GM18873 (cell line): ENCODE measurements around the gene HNRNPF.
"Not testable (repeated sequence)": the region's sequence is repeated elsewhere in the genome, so short reads cannot be mapped to it uniquely, and the experiment has no call there.

ENCODE experiments used
- ATAC-seq: cut with Tn5 transposase; IDR thresholded peaks from one replicate; pipeline ENCODE4 v1.9.1; 2021; ENCODE audit warnings: mild to moderate bottlenecking, moderate library complexity, moderate number of reproducible peaks; ENCODE audit not compliant: unreplicated experiment, low FRiP score

The HNRNPF gene

DNA sequence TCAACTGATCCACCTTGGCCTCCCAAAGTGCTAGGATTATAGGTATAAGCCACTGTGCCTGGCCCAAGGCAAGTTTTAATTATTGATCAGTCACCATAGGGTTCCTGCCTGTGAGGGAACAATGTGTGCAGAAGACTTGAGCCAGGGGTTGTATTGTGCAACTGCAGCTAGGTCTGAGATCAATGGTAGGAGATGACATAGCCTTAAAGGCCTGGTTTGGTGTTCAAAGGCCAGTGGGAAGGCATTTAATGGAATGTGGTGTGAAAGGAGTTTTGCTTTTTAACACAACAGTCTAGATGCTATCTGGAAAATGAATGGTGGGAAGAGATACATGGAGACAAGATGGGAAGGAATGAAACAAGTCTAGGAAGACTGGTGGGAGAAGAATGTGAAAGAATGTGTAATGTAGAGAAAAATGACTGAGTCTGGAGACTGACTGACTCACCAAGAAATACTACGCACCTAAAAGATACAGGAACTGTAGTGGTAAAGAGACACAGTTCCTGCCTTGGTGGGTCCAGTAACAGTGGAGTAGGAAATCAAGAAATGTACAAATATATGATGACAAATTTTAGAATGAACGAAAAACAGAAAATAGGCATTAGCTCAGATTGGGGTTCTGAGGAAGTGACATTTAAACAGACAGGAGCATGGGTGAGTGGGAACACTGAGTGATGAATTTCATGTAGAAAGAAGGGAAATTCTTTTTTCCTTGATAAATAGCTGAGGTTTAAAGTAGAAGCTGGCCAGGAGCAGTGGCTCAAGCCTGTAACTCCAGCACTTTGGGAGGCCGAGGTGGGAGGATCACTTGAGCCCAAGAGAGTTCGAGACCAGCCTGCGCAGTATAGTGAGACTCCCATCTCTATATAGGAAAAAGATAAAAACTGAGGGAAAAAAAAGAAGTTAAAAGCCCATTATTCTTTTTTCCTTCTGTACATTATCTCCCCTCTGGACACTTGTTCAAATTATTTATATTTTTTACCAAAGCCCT lies 9.4 kb downstream of the HNRNPF start:
- no peak for ATAC-seq

DNA sequence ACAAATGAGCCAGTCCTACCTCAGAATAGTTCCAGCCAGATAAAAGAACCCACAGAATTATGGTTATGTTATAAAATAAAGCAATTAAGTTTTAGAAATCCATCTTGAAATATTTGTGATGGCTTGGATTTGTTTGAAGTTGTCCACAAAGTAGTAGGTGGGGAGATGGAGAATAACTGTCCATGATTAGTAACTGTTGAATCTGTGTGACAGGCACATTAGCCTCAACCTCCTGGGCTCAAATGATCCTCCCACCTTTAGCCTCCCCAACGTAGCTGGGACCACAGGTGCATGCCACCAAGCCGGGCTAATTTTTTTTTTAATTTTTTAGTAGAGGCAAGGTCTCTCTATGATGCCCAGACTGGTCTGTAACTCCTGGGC lies 10.1 kb downstream of the HNRNPF start:
- no peak for ATAC-seq

DNA sequence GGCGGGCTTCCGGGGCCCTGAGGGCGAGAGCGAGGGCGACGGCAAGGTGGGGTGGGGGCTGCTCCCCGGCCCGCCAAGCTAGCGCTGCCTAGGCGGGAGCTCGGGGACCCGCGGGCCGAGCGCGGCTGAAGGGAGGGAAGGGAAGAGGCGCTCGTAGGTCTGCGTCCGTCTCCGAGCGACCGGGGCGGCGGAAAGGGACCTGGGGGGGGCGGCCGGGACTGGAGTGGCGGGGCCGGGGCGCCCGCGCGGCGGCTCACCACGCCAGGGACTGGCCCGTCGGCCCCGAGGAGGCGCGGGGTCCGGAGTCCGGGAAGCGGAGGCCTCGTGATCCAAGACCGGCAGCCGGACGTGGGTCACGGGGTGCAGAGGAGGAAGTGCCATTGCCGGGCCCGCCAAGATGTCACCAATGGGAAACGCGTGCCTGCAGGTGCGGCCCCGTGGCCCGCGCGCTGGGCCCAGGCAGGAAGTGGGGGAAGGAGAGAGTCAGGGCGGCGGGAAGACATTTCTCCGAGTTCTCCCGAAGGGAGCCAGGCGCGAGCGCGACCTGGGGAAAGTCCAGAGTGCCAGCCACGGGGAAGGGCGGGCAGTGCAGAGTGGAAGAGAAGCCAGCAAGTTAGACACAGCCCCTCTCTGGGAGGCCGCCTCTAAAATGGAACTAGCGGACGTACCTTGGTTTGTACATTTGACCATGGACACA lies 11.9 kb downstream of the HNRNPF start:
- peak; percentile 72 for ATAC-seq

DNA sequence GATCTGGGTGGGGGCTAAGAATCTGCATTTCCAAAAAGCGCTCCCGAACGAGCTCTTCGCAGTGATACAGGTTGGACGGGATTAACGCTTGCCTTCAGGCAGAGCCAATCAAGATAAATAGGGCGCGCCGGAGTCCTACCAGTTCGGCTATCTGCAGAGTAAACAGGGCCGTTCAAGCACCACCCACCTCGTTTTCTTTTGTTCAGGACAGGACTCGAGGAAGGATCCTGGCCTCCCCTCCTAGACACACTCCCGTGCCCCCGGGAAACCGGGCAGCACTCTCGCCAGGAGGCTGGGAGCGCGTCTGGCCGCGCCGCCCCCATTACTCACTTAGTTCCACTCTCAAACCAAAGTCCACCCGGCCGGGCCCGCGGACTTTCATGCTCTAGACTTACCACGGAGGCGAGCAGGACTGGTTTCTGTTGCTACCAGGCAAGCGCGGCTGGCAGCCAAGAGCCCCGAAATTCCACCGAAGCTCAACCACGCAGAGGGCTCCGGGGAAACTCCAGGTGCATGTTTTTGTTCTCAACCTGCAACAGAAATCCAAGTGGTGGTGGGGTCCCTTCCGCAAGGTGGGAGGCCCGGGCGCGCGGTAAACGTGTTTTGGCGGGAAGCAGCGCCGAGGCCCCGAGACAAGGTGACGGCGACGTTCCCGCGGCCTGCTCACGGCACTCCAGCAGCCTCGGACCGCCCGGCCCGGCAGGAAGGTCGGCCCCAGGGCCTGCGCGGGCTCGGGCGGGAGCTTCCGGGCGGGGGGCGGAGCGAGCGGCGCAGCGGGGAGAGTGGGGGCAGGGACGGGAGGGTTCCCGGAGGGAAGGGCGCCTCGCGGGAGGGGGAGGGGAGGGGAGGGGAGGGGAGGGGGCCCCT lies 12.7 kb downstream of the HNRNPF start:
- no peak for ATAC-seq

DNA sequence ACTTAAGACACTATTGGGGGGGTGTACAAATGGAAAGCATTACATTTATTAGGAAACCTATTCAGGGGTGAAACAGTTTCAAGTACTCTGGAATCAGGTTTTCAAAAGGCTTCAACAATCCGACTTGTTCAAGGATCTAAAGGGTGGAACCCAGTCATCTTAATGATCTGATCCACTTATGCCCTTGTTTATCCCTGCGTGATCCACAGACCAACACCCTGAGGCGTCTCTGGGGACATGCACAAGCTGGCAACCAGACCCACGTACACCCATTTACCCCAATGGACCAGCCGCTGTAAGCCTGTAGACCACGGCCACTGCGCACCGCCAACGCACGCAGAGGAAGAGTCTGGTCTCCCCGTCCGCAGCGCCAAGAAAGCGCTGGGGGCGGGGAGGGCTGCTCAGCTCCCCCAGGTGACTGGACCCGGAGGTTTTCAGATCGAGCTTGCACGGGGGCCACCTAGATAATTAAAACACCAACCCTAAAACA lies 13.4 kb downstream of the HNRNPF start:
- ATAC-seq = no peak

DNA sequence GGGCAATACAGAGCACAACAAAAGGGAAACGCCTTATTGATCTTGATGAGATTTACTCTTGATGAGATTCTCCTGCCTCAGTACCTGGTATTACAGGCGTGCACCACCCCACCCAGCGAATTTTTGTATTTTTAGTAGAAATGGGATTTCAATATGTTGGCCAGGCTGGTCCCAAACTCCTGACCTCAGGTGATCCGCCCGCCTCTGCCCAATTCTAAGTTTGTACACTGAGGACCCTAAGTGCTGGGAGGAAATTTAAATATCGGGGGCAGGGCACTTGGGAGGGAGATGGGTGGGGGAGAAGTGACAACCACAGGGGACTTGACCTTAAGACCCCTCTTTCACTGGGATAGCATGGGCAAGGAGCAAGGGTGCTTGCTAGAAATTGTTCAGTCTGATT lies 14.1 kb downstream of the HNRNPF start:
- no peak for ATAC-seq

DNA sequence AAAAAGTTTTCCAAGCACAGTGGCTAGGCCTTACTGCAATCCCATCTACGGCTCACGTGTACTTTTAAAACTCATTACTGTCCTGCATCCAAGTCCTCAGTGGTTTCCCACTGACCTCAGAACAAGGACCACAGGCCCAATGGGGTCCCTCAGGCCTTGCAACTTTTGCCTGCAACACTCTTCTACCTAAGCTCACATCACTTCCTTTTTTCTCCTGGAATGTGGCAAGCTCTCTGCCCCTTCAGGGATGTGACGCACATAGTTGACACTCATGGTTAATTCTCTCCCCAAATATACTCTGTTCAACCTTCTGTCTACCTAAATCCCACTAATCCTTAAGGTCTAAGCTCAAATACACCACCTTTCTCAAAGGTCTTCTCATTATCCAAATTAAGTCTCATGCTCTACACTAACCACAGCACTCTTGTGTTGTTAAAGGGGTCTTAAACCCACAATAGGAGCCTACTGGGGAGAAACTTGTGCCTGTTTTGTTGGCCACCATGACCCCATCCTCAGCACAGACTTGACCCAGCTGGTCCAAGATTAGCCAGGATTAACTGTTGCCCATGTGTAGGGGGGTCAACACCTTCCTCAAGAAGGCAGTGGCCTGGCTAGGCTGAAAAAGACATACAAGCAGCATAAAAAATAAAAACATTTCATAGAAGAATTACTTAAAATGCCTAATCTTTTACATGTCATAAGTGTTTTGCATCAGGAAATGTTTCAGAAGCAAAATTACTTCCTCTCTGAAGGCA lies 15.2 kb downstream of the HNRNPF start:
- ATAC-seq = no peak

DNA sequence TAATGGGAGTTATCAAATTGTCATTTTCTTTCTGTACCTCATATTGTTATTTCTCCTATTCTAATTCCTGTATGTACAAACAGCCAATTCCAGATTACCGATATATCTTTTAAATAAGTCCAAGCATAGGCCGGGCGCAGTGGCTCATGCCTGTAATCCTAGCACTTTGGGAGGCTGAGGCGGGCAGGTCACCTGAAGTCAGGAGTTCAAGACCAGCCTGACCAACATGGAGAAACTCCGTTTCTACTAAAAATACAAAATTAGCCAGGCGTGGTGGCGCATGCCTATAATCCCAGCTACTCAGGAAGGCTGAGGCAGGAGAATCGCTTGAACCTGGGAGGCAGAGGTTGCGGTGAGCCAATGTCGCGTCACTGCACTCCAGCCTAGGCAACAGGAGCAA lies 15.8 kb downstream of the HNRNPF start:
- ATAC-seq = not testable (repeated sequence)

DNA sequence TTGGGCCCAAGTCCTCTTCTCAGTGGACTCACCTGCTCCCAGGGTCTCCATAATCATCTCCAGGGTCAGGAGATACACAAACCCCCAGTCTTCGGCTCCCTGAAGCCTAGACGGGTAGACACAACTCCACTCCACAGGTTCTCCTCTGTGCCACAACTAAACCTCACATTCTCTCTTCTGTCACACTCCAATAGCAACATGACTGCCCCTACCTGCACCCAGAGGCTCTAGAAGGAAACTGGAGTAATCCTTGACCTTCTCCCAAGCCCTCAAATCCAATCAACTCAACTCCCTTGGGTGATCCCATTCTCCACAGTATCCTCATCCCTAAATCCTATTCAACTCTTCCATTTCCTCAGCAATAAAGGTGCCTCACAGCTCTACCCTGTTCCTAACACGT lies 16.2 kb downstream of the HNRNPF start:
- no peak for ATAC-seq

DNA sequence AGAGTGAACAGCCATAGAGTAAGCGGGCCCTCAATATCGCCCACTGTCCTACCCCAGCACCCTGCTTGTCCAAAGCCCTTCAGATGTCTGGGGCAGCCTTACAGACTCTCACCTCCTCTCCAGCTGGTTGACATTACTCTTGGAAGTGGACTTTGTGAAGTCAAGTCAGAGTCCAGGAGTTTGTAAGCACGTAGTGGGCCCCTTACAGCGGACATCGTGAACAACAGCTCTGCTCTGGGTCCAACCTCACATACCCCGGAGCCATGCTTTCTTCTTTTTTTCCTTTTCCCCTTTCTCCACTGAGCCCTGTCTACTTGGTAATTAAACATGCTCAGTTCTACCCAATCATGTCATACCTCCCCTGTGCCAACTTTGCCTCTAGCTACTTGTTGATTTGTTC lies 17.5 kb downstream of the HNRNPF start:
- no peak for ATAC-seq

DNA sequence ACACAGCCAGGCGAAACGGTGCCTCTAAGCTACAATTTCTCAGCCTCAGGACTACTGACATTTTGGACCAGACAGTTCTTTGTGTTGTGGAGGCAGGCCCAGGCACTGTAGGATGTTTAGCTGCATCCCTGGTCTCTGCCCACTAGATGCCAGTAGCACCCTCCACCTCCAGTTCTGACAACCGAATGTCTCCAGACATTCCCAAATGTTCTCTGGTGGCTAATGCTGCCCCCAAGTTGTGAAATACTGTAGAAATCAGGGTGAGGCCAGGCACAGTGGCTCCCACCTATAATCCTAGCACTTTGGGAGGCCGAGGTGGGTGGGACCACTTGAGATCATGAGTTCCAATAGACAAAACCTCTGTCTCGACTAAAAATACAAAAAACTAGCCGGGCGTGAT lies 18.2 kb downstream of the HNRNPF start:
- ATAC-seq = no peak

DNA sequence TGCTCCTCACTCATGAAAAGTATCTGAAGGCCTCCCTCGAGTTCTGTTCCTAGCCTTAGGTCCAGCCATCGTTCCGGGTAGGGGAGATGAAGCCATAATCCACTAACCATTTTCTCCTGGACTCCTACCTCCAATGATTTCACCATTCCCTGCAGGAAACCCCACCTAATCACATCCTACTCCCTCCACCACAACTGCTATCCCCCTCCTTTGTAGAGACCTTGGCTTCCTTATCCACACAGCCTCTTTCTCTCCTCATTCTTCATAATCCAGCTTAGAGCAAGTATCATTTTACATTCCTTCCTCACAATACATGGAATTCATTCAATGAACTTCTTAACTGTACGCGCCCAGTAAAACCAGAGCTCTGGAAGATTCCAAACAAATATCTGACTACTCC lies 18.7 kb downstream of the HNRNPF start:
- ATAC-seq = no peak

DNA sequence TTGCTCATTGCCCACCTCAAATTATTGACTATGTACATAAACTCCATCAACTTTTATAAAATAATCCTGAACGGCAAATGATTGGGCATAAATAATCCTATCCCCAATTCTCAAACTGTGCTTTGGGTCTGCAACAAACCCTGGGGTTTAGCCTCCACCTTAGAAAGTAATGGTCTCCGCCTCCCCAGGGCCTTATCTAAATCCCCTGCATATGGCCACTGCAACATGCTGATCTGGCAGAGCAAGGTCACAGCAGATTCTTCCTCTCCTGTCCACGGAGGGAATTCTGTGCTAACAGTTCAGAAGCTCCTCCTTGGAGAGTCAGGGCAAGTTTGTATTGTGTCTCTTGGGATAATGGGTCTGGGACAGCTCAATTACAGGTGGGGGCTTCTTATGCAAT lies 19.1 kb downstream of the HNRNPF start:
- ATAC-seq = no peak

DNA sequence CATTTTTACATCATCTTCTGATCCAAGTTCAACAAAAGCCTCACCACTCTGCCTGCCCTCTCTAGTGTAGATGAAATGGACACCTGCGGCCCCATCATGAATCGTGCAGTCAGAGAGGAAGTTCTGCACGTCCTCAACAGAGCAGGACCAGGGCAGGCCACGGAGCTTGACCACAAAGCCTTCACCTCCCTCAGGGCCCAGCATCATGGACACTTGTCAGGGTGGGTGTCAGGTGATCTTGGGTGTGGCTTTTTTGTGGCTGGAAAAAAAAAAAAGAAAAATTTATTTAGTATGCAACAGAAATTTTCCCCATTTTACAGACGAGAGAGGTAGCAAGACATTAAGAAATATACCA lies 21.3 kb downstream of the HNRNPF start:
- ATAC-seq = no peak

DNA sequence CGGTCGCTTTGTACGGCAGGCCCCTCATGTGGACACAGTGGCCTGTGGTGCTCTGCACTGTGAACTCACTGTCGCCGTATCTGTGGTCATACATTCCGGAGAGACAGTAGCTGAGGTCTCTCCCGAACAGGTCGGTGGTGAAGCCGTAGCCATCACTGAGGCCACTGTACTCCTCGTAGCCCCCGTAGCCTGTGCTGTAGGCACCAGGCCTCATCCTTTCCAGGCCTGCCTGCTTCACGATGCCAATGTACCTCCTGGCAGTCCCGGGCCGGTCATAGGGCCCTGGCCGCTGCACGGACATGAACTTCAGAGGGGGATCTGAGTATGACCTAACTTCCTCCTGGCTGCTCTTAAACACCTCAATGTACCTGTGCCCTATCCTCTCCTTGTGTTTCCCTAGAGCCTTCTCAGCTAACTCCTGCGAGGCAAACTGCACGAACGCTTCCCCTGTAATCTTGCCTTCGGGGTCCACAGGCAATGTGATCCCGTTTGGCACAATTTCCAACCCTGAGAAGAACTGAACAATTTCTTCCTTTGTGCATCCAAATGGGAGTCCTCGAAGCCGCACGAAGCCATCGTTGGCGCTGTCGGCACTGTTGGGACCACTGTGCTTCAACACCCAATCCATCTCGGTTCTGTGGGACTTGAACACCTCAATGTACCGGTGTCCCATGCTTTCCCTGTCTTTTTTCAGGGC lies 21.9 kb downstream of the HNRNPF start:
- ATAC-seq = no peak

DNA sequence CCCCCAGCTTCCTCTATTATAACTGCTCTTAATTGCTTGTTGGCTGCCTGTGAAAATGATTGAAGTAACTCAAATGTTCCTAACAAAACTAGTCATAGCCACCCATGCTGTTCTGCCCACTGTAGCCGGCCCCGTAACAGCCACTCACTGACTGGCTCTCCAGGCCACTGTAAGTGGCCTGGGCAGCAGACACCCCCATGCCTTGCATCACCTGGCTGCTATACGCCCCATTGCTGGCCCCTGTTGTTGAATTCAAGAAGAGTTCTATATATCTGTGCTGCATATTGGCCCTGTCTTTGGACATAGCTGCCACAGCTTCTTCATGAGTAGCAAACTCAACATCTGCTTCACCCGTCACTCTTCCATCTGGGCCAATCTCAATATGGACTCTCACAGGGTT lies 22.4 kb downstream of the HNRNPF start:
- no peak for ATAC-seq

DNA sequence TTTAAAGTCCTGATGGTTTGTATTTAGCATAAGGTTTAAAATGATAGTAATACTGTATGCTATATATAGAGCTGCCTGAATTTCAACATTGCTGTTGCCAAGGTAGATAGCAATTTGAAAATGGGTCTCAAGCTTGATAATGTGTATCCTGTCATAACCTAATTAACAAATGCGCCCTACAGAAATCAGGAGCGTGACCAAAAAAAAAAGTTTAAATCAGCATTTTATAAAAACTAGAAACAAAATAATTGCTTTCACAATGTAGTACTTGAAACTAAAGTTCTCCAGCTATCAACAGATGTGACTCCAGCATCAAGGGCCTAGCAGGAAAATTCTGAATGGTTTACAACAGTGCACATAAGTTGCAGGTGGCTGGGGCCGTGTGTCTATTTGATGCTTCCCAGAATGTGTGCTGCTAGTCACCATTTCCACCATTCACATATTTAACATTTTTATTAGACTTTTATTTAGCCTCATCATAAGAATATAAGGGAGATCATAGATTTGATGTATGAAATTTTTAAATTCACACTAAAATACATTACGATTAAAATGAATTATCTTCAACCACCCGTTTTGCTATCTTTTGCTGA lies 23.5 kb downstream of the HNRNPF start:
- no peak for ATAC-seq

DNA sequence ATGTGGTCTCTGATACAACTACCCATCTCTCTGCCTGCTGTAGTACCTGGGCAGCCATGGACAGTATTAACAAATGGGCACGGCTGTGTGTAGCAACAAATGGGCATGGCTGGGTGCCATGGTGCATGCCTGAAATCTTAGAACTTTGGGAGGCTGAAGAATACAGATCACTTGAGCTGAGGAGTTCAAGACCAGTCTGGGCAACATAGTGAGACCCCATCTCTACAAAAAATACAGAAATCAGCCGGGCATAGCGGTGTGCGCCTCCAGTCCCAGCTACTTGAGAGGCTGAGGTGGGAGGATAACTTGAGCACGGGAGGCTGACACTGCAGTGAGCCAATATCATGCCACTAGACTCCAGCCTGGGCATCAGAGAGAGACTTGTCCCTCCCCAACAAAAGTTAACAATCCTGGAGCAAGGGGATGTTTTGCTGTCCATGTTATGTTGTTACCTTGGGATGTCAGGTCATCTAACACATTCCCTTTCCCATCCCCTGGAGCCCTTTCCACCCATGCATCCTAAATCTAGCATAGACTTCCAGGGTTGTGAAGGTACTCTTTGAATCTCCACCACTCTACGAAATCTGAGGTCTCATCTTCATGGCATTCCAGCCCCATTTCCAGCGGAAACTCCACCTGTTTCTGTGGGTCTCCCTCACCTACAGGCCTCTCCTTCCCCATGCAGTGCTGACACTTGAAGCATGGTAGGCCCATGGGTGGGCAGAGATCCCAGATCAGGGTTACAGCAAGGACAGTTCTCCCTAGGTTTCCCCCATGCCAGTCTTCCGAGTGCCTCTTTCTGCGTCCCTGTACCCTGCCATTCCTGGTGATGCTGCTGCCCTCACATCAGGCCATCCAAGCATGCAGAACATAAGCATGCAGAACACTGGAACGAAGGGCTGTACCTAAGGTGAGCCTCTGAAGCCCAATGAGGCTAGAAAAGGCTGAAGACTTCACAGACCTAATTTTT lies 24.4 kb downstream of the HNRNPF start:
- ATAC-seq = no peak
